ENCODE data around the gene NUSAP1.
"Not testable (repeated sequence)": the region's sequence is repeated elsewhere in the genome, so short reads cannot be mapped to it uniquely, and the experiment has no call there.

- TF ChIP-seq EZH2 (IDR thresholded peaks at IDR 0.05; ENCODE audit: borderline replicate concordance, low read length); CTCF (IDR thresholded peaks at IDR 0.05; ENCODE audit: low read length): not testable (repeated sequence)
Observed at GRCh38 chr15:41320805-41321330, 11.8 kb upstream of the NUSAP1 start.
